ENCODE data around the gene SKP2.

DNA sequence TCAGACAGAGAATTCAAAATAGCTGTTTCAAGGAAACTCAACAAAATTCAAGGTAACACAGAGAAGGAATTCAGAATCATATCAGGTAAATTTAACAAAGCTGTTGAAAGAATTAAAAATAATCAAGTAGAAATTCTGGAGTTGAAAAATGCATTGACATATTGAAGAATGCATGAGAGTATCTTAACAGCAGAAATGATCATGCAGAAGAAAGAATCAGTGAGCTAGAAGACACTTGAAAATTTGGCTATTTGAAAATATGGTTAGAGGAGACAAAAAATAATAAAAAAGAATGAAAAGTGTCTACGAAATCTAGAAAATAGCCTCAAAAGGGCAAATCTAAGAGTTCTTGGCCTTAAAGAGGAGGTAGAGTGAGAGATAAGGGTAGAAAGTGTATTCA lies 23.1 kb upstream of the SKP2 start:
- TF ChIP-seq, protein P1, sequence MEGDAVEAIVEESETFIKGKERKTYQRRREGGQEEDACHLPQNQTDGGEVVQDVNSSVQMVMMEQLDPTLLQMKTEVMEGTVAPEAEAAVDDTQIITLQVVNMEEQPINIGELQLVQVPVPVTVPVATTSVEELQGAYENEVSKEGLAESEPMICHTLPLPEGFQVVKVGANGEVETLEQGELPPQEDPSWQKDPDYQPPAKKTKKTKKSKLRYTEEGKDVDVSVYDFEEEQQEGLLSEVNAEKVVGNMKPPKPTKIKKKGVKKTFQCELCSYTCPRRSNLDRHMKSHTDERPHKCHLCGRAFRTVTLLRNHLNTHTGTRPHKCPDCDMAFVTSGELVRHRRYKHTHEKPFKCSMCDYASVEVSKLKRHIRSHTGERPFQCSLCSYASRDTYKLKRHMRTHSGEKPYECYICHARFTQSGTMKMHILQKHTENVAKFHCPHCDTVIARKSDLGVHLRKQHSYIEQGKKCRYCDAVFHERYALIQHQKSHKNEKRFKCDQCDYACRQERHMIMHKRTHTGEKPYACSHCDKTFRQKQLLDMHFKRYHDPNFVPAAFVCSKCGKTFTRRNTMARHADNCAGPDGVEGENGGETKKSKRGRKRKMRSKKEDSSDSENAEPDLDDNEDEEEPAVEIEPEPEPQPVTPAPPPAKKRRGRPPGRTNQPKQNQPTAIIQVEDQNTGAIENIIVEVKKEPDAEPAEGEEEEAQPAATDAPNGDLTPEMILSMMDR (IDR thresholded peaks at IDR 0.05), result no peak
- no peak for TF ChIP-seq POLR2A (IDR thresholded peaks at IDR 0.05)

Data from testis (tissue), 2 donors.